HFFc6 (cell line): ENCODE measurements around the gene PRDM11. TPM values are rescaled to one million over a fixed set of nuclear protein-coding genes. Genes with fewer than 3 reads are reported as not detected.

Experiments used
- DNase-seq: peaks from one replicate; pipeline ENCODE4 v3.0.0-alpha.2; 2018
- H3K27ac Mint-ChIP-seq: 2 replicates; pipeline ENCODE4 v1.8.0; 2020; ENCODE audit warnings: mild to moderate bottlenecking, mixed read lengths
- H3K27me3 Mint-ChIP-seq: 2 replicates; pipeline ENCODE4 v1.8.0; 2021; ENCODE audit warnings: mild to moderate bottlenecking, moderate library complexity, mixed read lengths; ENCODE audit not compliant: insufficient read depth
- H3K36me3 Mint-ChIP-seq: 2 replicates; pipeline ENCODE4 v1.8.0; 2021; ENCODE audit warnings: low read depth, mixed read lengths
- H3K4me1 Mint-ChIP-seq: 2 replicates; pipeline ENCODE4 v1.8.0; 2020; ENCODE audit warnings: low read depth, mixed read lengths
- H3K4me3 Mint-ChIP-seq: 2 replicates; pipeline ENCODE4 v1.8.0; 2020; ENCODE audit warnings: mild to moderate bottlenecking, moderate library complexity, mixed read lengths
- H3K9me3 Mint-ChIP-seq: 2 replicates; pipeline ENCODE4 v1.8.0; 2020; ENCODE audit warnings: mild to moderate bottlenecking, mixed read lengths
- CTCF ChIP-seq: fragments of 200-600 bp; sonication (generic); IDR thresholded peaks from 2 replicates; pipeline ENCODE4 v1.5.0; 2021; ENCODE audit warnings: antibody characterized with exemption, mild to moderate bottlenecking
- total RNA-seq, 6 experiments: library from RNA; stranded (reverse); fragmentation: NEBNext Ultra II Directional; extraction: Animal tissue kit (Norgen Biotek cat#: 25700); gene quantifications; 2 replicates in 1 of 6; 3 replicates in 5 of 6; pipeline ENCODE4 v1.2.3, GENCODE V29; 2021

Gene PRDM11
- total RNA-seq, 6 experiments from 2014 or later, result 2.0 to 5.6 (median 2.7) TPM

GRCh38 chr11:45219411-45219810 is 73.0 kb downstream of the PRDM11 start:
- no peak for DNase-seq
- Mint-ChIP-seq H3K9me3 (no peaks in the 10 kb centered on the region), H3K27ac (no peak overlapping the region), H3K4me1 (no peaks in the 10 kb centered on the region), H3K36me3 (no peaks in the 10 kb centered on the region), H3K4me3 (no peak overlapping the region), H3K27me3 (peaks cover 20% of the 10 kb centered on the region)
- no peak for TF ChIP-seq CTCF

GRCh38 chr11:45223496-45223895 is 77.1 kb downstream of the PRDM11 start:
- DNase-seq, result no peak
- no peak overlapping the region for H3K4me3 Mint-ChIP-seq
- no peak overlapping the region for H3K27ac Mint-ChIP-seq
- no peaks in the 10 kb centered on the region for H3K9me3 Mint-ChIP-seq
- no peaks in the 10 kb centered on the region for H3K36me3 Mint-ChIP-seq
- peaks cover 20% of the 10 kb centered on the region for H3K27me3 Mint-ChIP-seq
- no peak for TF ChIP-seq CTCF
- no peaks in the 10 kb centered on the region for H3K4me1 Mint-ChIP-seq

GRCh38 chr11:45224766-45225165 is 78.3 kb downstream of the PRDM11 start:
- Mint-ChIP-seq H3K27ac (no peak overlapping the region), H3K4me1 (no peaks in the 10 kb centered on the region), H3K27me3 (peaks cover 20% of the 10 kb centered on the region), H3K9me3 (no peaks in the 10 kb centered on the region), H3K4me3 (no peak overlapping the region), H3K36me3 (no peaks in the 10 kb centered on the region)
- DNase-seq, result no peak
- no peak for TF ChIP-seq CTCF

- no peak for TF ChIP-seq CTCF
- no peak for DNase-seq
- Mint-ChIP-seq H3K27ac (no peak overlapping the region), H3K27me3 (peaks cover 20% of the 10 kb centered on the region), H3K36me3 (no peaks in the 10 kb centered on the region), H3K9me3 (no peaks in the 10 kb centered on the region), H3K4me3 (no peak overlapping the region), H3K4me1 (no peaks in the 10 kb centered on the region)
Observed at GRCh38 chr11:45225277-45225676, 78.8 kb downstream of the PRDM11 start.

GRCh38 chr11:45225961-45226871 is 79.8 kb downstream of the PRDM11 start:
- Mint-ChIP-seq H3K27ac (no peak overlapping the region), H3K27me3 (peaks cover 19% of the 10 kb centered on the region), H3K36me3 (no peaks in the 10 kb centered on the region), H3K4me1 (no peaks in the 10 kb centered on the region), H3K4me3 (no peak overlapping the region), H3K9me3 (no peaks in the 10 kb centered on the region)
- DNase-seq, result no peak
- no peak for TF ChIP-seq CTCF
